ENCODE results near the gene VWA1.
A peak's percentile ranks its signal among the peaks of the same experiment; 100 is the strongest.
"Not testable (repeated sequence)": the region's sequence is repeated elsewhere in the genome, so short reads cannot be mapped to it uniquely, and the experiment has no call there.

The VWA1 gene

DNA sequence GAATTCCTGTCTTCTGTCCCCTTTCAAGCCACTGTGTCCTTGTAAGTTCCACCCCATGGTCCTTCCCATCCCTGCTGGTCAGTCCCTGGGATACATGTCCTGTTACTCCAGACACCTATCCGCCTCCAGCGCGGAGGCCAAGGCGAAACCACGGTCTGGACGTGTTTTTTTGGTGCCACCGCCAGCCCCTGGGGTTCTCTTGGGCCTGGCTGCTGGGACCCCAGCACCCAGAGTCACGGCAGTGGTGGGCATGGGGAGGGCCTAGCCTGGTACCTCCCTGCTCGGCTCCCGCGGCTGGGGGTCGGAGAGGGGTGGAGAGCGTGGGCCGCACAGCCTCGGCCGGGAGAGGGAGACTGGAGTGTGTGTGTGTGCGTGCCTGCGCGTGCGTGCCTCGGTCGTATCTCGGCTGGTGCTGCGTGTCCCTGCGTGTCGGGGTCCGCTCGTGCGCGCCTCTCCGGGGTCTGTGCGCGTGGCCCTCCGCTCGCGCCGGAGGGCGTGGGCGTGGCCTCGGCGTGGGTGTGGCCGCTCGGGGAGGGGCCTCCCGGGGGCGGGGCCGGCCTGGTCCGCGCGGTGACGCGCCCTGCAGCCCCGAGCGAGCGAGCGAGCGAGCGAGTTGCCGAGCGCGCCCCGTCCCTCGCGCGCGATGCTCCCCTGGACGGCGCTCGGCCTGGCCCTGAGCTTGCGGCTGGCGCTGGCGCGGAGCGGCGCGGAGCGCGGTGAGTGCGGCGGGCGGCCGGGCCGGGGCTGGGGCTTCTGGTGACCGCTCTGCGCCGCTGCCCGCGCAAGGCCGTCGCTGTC, at the start of gene VWA1:
Gene VWA1, plus strand, starts transcription at position 585 of the 798 bp plus-strand sequence. Its CDS starts 59 bp downstream, at position 644.
- DNase-seq = no peak

DNA sequence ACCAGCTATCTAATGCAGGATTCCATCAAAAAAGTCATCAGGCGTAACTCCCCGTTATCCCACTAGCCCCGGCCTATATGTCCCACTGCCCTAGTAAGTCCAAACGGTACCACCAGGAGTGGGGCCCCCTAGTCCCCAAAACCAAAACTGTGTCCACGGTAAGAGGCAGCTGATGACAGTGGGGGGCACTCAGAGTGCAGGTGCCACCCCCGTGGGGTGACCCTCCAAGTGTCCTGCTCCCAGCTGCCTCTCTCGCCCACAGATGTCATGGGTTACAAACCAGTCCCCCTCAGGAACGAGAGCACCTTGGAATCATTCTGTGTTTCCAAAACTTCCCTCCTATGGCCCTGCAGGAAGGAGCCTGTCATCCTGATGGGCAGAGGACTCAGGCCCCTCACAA, 49.6 kb upstream of the VWA1 start:
- DNase-seq = no peak

DNA sequence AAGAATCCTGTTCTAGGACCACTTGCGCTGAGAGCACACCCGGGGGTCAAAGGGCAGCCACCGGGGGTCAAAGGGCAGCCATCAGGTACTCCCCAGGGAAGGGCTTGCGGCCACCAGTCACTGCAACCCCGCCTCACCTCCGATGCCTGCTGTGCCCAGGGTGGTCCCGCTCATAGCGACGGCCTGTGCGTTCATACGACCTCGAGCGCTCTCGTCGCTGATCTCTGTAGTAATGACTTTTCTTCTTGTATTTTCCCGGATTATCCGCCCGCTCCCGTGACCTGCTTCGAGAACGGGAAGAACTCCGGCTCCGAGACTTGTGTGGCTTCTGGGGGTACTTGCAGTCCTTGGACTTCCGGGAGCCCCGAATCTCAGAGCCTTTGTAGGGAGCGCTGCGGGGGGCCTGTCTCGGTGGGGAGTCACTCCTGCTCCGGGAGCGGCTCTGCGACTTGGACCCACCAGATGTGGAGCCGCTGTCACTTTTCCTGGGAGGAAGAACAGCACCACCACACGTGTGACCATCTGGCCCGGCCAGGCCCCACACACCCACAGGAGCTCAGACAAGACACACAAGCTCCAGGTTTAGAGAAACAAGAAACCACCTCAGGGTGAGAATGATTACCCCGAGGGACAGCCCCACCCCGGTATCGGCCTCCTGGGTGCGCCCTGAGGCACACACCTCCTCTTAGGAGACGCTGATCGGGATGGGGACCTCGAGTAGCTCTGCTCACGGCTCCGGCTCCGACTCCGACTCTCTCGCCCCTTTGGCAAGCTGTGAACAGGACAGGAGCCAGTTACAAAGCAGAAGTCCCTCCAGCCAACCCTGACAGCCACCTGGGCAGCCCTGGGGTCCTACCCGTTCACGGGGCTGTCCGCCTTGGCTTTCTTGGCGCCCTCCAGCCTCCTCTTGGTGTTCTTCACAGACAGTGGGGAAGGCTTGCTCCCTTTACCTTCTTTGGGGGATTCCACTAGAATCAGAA, 48.1 kb upstream of the VWA1 start:
- DNase-seq = no peak

DNA sequence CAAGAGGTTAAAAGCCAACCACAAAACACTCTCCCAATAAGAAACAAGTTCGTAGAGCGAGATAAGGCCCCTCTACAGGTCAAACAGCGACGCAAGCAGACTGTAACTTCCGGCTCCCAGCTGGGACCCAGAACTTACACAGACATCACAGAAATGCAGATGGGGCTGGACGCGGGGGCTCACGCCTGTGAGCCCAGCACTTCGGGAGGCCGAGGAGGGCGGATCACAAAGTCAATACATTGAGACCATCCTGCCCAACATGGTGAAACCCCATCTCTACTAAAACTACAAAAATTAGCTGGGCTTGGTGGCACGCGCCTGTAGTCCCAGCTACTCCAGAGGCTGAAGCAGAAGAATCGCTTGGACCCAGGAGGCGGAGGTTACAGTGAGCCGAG, 47.4 kb upstream of the VWA1 start:
- DNase-seq = no peak

DNA sequence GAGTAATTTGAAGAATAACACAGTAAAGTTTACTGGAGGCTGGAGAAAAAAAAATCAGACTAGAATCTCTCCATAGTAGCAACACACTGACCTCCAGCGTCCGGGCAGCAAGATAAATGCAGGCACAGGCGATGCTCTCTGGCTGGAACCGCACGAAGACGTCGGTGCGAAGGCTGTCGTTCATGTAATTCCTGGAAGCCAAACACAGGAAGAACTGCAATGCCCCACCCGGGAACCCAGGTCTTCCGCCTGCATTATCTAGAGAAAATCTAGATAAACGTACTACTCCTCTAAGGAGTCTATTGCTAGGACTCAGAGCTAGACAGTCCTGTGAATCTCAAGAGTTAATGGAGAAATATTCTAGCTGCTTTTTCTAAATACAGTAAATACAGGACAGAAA, 44.8 kb upstream of the VWA1 start:
- no peak for DNase-seq

GRCh38 chr1:1391225-1391624, 44.3 kb upstream of the VWA1 start:
- DNase-seq = no peak

GRCh38 chr1:1393014-1393413, 42.5 kb upstream of the VWA1 start:
- DNase-seq = no peak

DNA sequence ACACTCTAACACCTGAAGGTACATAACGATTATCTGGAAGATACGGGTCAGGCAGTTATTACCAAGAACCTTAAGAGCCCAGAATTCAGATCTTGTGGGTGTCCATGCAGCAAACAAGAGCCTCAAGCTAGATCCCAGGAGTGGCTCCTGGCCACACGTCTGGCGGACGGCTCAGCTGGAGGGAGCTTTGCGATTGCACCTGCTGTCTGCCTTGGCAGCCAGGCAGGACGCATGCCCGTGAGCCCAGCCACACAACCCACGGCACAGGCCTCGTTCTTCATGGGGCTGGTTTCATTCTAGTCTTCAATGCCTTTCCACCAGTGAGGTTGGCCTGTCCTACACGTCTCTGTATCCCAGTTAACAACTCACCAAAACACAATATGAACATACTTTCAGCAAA, 42.1 kb upstream of the VWA1 start:
- no peak for DNase-seq

- no peak for DNase-seq
These were observed 41.4 kb upstream of the VWA1 start for GRCh38 chr1:1394116-1394515.

- DNase-seq = no peak
These were observed 40.3 kb upstream of the VWA1 start for GRCh38 chr1:1395166-1395565.

DNA sequence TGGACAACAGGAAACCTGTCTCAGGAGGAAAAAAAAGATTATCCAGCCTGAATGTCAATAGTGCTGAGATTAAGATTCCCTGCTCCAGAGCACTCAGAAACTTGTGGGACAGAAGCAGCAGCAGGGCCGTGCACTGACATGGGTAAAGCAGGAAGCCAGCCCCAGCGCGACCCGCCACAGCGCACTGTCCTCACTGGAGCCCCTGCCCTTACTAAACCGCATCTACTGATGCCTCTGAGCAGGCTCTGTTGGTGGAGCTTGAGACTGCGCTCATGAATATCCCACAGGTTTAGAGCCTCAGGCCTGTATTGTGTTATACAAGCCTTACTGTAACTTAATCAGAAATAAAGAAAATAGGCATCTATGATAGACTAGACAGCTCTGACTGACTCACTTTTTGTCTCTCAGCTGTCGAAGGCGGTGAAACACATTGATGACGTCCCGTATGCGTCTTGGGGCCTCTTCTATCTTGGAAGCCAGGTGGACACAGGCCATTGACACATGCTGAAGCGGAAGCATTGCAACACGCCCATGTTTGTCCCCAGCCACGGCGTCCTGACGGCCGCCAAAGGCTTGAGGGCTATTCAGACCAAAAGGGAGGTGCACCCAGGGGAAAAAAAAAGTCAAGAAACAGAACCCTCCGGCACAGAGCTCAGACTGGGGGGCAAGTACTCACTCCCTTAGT, 37.5 kb upstream of the VWA1 start:
- no peak for DNase-seq

GRCh38 chr1:1398677-1399186, 36.8 kb upstream of the VWA1 start:
- no peak for DNase-seq

- peak; percentile 61 to 95 for DNase-seq
These were observed 36.2 kb upstream of the VWA1 start, which contains the start of gene CCNL2 for GRCh38 chr1:1399187-1399871. TSS of gene CCNL2 (minus strand) at chr1:1399335. CDS start at chr1:1399306, 29 bp downstream.

GRCh38 chr1:1399872-1400575, 35.5 kb upstream of the VWA1 start:
- DNase-seq = no peak

- DNase-seq = no peak
These were observed 34.7 kb upstream of the VWA1 start for GRCh38 chr1:1400576-1401456.

DNA sequence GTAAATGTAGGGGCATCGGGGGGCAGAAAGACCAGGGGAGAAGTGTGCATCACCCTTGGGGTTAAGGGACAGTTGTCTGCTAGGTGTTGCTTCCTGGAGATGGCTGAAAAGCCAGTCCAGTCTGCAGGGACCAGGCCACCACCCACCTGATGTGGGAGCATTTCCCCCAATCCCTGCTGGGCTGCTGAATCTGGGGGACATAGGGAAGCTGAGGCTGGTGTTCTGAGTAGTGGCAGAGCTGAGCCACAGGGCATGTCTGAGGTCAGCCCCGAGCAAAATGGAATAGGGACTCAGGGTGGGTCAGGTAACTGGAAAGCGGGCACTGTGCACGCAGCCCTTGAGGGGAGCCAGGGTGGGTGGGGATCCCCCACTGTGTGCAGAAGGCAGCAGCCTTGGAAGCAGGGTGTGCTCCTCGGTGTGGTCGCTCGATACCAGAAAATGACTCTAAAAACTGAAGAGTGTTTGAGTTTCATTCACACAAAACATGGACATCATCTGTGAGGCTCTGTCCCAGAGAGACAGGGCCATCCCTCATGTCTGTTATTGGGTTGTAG, 34.0 kb upstream of the VWA1 start:
- no peak for DNase-seq

DNA sequence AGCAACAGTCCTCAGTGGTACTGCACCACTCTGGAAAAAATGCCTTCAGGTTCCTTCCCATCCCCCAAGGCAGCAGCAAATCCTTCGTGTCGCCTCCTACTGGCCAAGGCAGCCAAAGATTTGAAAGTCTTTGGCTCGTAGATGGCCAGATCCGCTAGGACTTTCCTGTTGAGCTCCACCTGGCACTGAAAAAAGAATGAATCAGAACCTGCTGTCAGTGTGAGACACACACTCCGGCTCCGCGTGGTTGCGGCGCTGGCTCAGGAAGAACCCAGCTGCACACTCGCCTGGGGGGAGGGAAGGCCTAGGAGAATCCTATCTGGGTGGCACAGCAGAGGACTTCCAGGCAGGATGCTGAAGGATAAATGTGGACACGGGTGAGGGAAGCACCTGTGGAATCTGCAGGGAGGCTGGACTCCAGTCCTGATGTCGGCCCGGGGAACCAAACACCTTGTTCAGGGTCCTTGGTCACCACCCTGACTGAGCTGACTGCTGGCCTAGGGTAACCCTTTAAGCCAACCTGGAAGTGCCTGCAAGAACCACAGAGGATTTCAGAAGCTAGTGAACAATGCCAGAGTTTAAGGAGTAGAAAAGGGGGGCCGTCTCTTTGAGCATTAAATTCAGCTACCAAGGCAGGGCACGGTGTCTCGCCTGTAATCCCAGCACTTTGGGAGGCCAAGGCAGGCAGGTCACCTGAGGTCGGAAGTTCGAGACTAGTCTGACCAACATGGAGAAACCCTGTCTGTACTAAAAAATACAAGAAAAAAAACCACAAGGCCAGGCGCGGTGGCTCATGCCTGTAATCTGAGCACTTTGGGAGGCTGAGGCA, 33.2 kb upstream of the VWA1 start:
- no peak for DNase-seq

DNA sequence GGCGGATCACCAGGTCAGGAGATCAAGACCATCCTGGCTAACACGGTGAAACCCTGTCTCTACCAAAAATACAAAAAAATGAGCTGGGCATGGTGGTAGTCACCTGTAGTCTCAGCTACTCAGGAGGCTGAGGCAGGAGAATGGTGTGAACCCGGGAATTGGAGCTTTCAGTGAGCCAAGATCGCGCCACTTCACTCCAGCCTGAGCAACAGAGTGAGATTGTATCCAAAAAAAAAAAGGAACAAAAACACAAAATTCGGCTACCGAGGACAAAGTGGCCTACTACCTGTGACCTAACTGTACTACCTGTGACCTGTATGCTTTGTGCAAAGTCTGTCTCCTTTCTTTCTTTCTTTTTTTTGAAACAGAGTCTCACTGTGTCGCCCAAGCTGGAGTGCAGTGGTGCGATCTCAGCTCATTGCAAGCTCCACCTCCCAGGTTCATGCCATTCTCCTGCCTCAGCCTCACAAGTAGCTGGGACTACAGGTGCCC, 32.5 kb upstream of the VWA1 start:
- DNase-seq = not testable (repeated sequence)

- DNase-seq = no peak
These were observed 31.8 kb upstream of the VWA1 start for GRCh38 chr1:1403653-1404052.

Measured in cerebellar nuclear complex (tissue), 1 donor.